PC-9 (cell line): Measurements from ENCODE around the gene LTBP3. TPM values are rescaled to one million over a fixed set of nuclear protein-coding genes. Genes with fewer than 3 reads are reported as not detected.

Experiments
- BruUV-seq: library from RNA; stranded (reverse); fragments of 400-500 nt; replicated peaks from 2 replicates; lab custom pipeline; 2021; lab: Mats Ljungman, UMichigan
- CTCF ChIA-PET: fragments of 300-600 bp; sonication (Branson Sonifier 250); formaldehyde crosslinking; loops from one replicate; lab custom pipeline; 2022; ENCODE audit warnings: antibody characterized with exemption; lab: Charles Lee
- POLR2A ChIA-PET: fragments of 300-600 bp; sonication (Branson Sonifier 250); formaldehyde crosslinking; loops from one replicate; lab custom pipeline; 2022; ENCODE audit warnings: antibody characterized with exemption; ENCODE audit not compliant: unreplicated experiment; lab: Charles Lee
- DNase-seq, 2 experiments: peaks; one replicate each; pipeline versions ENCODE4 v3.0.0 to v3.0.0-alpha.2; 2015 to 2022; ENCODE audit warnings: mixed read lengths in 1 of 2
- H2AFZ ChIP-seq: fragments of 200-600 bp; sonication (generic); 2 replicates; pipeline ENCODE4 v1.8.1; 2017; ENCODE audit warnings: antibody characterized with exemption
- H3F3A ChIP-seq: fragments of 200-600 bp; sonication (generic); 2 replicates; pipeline ENCODE4 v1.8.1; 2017; ENCODE audit warnings: antibody characterized with exemption, mild to moderate bottlenecking, low read depth; ENCODE audit not compliant: insufficient read depth
- H3K27ac ChIP-seq: fragments of 200-600 bp; sonication (generic); 2 replicates; pipeline ENCODE4 v1.6.1; 2016; ENCODE audit warnings: mixed run types
- H3K27me3 ChIP-seq: fragments of 200-600 bp; sonication (generic); 2 replicates; pipeline ENCODE4 v1.6.1; 2016; ENCODE audit warnings: low read depth, mixed run types; ENCODE audit not compliant: insufficient read depth
- H3K36me3 ChIP-seq: fragments of 200-600 bp; sonication (generic); 2 replicates; pipeline ENCODE4 v1.6.1; 2016; ENCODE audit warnings: low read depth, mixed run types
- H3K4me1 ChIP-seq: fragments of 200-600 bp; sonication (generic); replicated peaks from 2 replicates; pipeline ENCODE4 v1.6.1; 2016; ENCODE audit warnings: mixed run types; ENCODE audit not compliant: insufficient read depth
- H3K4me2 ChIP-seq: fragments of 200-600 bp; sonication (generic); 2 replicates; pipeline ENCODE4 v1.6.1; 2017; ENCODE audit warnings: mixed run types
- H3K4me3 ChIP-seq: fragments of 200-600 bp; sonication (generic); 2 replicates; pipeline ENCODE4 v1.6.1; 2016; ENCODE audit warnings: mixed run types
- H3K79me2 ChIP-seq: fragments of 200-600 bp; sonication (generic); 2 replicates; pipeline ENCODE4 v1.6.1; 2017; ENCODE audit warnings: low read depth, mixed run types
- H3K9me2 ChIP-seq: fragments of 200-600 bp; sonication (generic); 2 replicates; pipeline ENCODE4 v1.8.1; 2017; ENCODE audit warnings: mild to moderate bottlenecking; ENCODE audit not compliant: insufficient read depth
- H3K9me3 ChIP-seq: fragments of 200-600 bp; sonication (generic); 2 replicates; pipeline ENCODE4 v1.8.1; 2016; ENCODE audit warnings: low read depth; ENCODE audit not compliant: insufficient read depth
- H4K20me1 ChIP-seq: fragments of 200-600 bp; sonication (generic); 2 replicates; pipeline ENCODE4 v1.8.1; 2017; ENCODE audit not compliant: insufficient read depth
- CTCF ChIP-seq: fragments of 200-600 bp; sonication (generic); conservative IDR thresholded peaks from 2 replicates; pipeline ENCODE4 v1.6.1; 2017; ENCODE audit warnings: mixed run types, antibody characterized with exemption, mild to moderate bottlenecking, moderate library complexity
- EZH2 ChIP-seq: fragments of 200-600 bp; sonication (generic); IDR thresholded peaks from 2 replicates; pipeline ENCODE4 v1.8.0; 2017; ENCODE audit warnings: antibody characterized with exemption, low read depth
- intact Hi-C: fragments of 100-400 bp; cut with micrococcal nuclease; formaldehyde crosslinking; loops from one replicate; pipeline ENCODE4 v1.10.0; 2022; ENCODE audit not compliant: unreplicated experiment
- total RNA-seq: library from RNA; stranded (reverse); gene quantifications from 2 replicates; pipeline ENCODE4 v1.2.3, GENCODE V29; 2021

LTBP3 gene
- total RNA-seq, 1 experiment from 2014 or later = 455 TPM

GRCh38 chr11:65498977-65499712, 59.0 kb downstream of the LTBP3 start, which contains the start of gene MALAT1:
Gene MALAT1 (plus strand): TSS chr11:65499045.
- peaks cover 34% of the 10 kb centered on the region for H3K4me1 ChIP-seq
- H3K9me3 ChIP-seq = no peaks in the 10 kb centered on the region
- peaks cover 48% of the 10 kb centered on the region for H4K20me1 ChIP-seq
- intact Hi-C loops = loop anchor here (2.0 to 10.0 kb wide), 3 partner anchors 42 to 286 kb away; partner anchors contain the start of genes AP5B1 and OVOL1
- TF ChIP-seq EZH2 (no peak), CTCF (0 out of 2 replicates have a peak, but pooled peaks have one; percentile 15)
- ChIA-PET POLR2A (interaction anchor here (0.6 to 2.8 kb wide), 32 partner anchors 9 to 1314 kb away, joined by 3 to 41 read pairs (median 6); partner anchors contain the start of genes NEAT1 and PCNX3), CTCF (interaction anchor here (0.5 to 1.4 kb wide), 7 partner anchors 9 to 1528 kb away, joined by 3 to 13 read pairs (median 3); no protein-coding TSS in a partner anchor)
- BruUV-seq = TSS peak; percentile 56
- H3K36me3 ChIP-seq = peaks cover 42% of the 10 kb centered on the region
- no peaks in the 10 kb centered on the region for H3K9me2 ChIP-seq
- H3K4me2 ChIP-seq = peak within 1 kb of the TSS; percentile 99
- peaks cover 71% of the 10 kb centered on the region for H3K79me2 ChIP-seq
- peak within 1 kb of the TSS; percentile 79 for H2AFZ ChIP-seq
- H3F3A ChIP-seq = peaks cover 75% of the 10 kb centered on the region
- H3K4me3 ChIP-seq = peak within 1 kb of the TSS; percentile 99
- H3K27ac ChIP-seq = peak within 1 kb of the TSS; percentile 97
- no peaks in the 10 kb centered on the region for H3K27me3 ChIP-seq
- peak; percentile 79 to 91 for DNase-seq

GRCh38 chr11:65498727-65498976, 59.5 kb downstream of the LTBP3 start:
- no peaks in the 10 kb centered on the region for H3K27me3 ChIP-seq
- H2AFZ ChIP-seq = peak overlapping the region; percentile 79
- intact Hi-C loops = loop anchor here (2.0 to 10.0 kb wide), 3 partner anchors 41 to 286 kb away; partner anchors contain the start of genes AP5B1 and OVOL1
- peak overlapping the region; percentile 97 for H3K27ac ChIP-seq
- H3K4me1 ChIP-seq = peaks cover 33% of the 10 kb centered on the region
- H3K36me3 ChIP-seq = peaks cover 37% of the 10 kb centered on the region
- TF ChIP-seq CTCF = no peak
- no peak for TF ChIP-seq EZH2
- no TSS peak for BruUV-seq
- H3K4me2 ChIP-seq = peak overlapping the region; percentile 99
- H4K20me1 ChIP-seq = peaks cover 43% of the 10 kb centered on the region
- H3K9me2 ChIP-seq = no peaks in the 10 kb centered on the region
- peaks cover 75% of the 10 kb centered on the region for H3F3A ChIP-seq
- POLR2A ChIA-PET = interaction anchor here (0.6 to 2.8 kb wide), 24 partner anchors 9 to 1098 kb away, joined by 3 to 41 read pairs (median 7); partner anchors contain the start of genes NEAT1 and PCNX3
- peaks cover 66% of the 10 kb centered on the region for H3K79me2 ChIP-seq
- no peak for DNase-seq
- H3K9me3 ChIP-seq = no peaks in the 10 kb centered on the region
- H3K4me3 ChIP-seq = peak overlapping the region; percentile 99
- CTCF ChIA-PET = interaction anchor here (0.5 to 1.4 kb wide), 4 partner anchors 10 to 223 kb away, joined by 3 to 5 read pairs (median 4); no protein-coding TSS in a partner anchor

GRCh38 chr11:65498042-65498726, 60.0 kb downstream of the LTBP3 start:
- TSS peak; percentile 37 for BruUV-seq
- POLR2A ChIA-PET = interaction anchor here (0.6 to 2.8 kb wide), 21 partner anchors 9 to 1142 kb away, joined by 3 to 41 read pairs (median 8); partner anchors contain the start of gene NEAT1
- CTCF ChIA-PET = interaction anchor here (1.1 kb wide), 2 partner anchors 21 to 223 kb away, joined by 3 read pairs; no protein-coding TSS in a partner anchor
- H2AFZ ChIP-seq = peak overlapping the region; percentile 79
- TF ChIP-seq EZH2 (no peak), CTCF (0 out of 2 replicates have a peak, but pooled peaks have one; percentile 7)
- peaks cover 33% of the 10 kb centered on the region for H3K4me1 ChIP-seq
- H3K27me3 ChIP-seq = no peaks in the 10 kb centered on the region
- peak overlapping the region; percentile 97 for H3K27ac ChIP-seq
- peak overlapping the region; percentile 99 for H3K4me2 ChIP-seq
- H3K79me2 ChIP-seq = peaks cover 61% of the 10 kb centered on the region
- peaks cover 39% of the 10 kb centered on the region for H4K20me1 ChIP-seq
- peak in 1 of 2 experiments; percentile 65 for DNase-seq
- intact Hi-C loops = loop anchor here (2.0 to 10.0 kb wide), 3 partner anchors 41 to 287 kb away; partner anchors contain the start of genes AP5B1 and OVOL1
- H3K9me2 ChIP-seq = no peaks in the 10 kb centered on the region
- H3F3A ChIP-seq = peaks cover 75% of the 10 kb centered on the region
- H3K36me3 ChIP-seq = peaks cover 33% of the 10 kb centered on the region
- peak overlapping the region; percentile 99 for H3K4me3 ChIP-seq
- no peaks in the 10 kb centered on the region for H3K9me3 ChIP-seq
